Lower leg skin (tissue), 3 donors: ENCODE results near the gene TFPI2.

Experiments
- POLR2A ChIP-seq, 2 donors: fragments of 450-650 bp; IDR thresholded peaks; one replicate each; pipeline ENCODE4 v1.6.1; 2016 to 2017; ENCODE audit warnings: antibody characterized with exemption in 2 of 2, mild to moderate bottlenecking in 1 of 2, moderate library complexity in 1 of 2
- TF ChIP-seq, protein P1 (sequence below), 3 donors: fragments of 450-650 bp; IDR thresholded peaks; one replicate each; pipeline ENCODE4 v1.5.1; 2016; ENCODE audit warnings: antibody characterized with exemption in 3 of 3, mild to moderate bottlenecking in 3 of 3, moderate library complexity in 2 of 3

DNA sequence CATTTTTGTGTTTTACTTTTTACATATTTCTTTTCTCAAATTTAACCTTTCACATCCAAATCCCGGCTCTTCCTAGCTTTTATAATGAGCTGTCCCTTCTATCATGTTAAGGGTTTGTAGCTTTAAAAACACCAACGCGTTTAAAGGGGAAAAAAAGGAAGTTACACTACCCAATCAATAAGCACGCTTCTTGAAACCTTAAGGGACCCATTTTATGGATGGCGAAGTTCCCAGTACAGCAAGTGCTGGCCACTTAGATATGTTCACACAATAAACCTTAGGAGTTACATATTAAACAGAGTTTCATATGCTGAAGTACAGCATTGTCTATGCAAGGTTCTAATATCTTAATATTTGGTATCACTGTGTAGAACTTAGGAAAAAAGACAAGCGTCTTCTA lies 32.7 kb upstream of the TFPI2 start:
- TF ChIP-seq, protein P1, sequence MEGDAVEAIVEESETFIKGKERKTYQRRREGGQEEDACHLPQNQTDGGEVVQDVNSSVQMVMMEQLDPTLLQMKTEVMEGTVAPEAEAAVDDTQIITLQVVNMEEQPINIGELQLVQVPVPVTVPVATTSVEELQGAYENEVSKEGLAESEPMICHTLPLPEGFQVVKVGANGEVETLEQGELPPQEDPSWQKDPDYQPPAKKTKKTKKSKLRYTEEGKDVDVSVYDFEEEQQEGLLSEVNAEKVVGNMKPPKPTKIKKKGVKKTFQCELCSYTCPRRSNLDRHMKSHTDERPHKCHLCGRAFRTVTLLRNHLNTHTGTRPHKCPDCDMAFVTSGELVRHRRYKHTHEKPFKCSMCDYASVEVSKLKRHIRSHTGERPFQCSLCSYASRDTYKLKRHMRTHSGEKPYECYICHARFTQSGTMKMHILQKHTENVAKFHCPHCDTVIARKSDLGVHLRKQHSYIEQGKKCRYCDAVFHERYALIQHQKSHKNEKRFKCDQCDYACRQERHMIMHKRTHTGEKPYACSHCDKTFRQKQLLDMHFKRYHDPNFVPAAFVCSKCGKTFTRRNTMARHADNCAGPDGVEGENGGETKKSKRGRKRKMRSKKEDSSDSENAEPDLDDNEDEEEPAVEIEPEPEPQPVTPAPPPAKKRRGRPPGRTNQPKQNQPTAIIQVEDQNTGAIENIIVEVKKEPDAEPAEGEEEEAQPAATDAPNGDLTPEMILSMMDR (IDR thresholded peaks at IDR 0.05) = no peak
- TF ChIP-seq POLR2A (IDR thresholded peaks at IDR 0.05) = no peak
